Measurements from ENCODE around the gene PCCA. TPM values are rescaled to one million over a fixed set of nuclear protein-coding genes. Genes with fewer than 3 reads are reported as not detected.

Gene PCCA
- total RNA-seq, 1 donor from 2014 or later: 15.3 TPM

- CTCF ChIA-PET: no interaction called here
- ATAC-seq (ENCODE audit: low read depth): no peak
- no peak overlapping the region for H3K4me3 Mint-ChIP-seq
- no peaks in the 10 kb centered on the region for H3K4me1 Mint-ChIP-seq
- POLR2A ChIA-PET: no interaction called here
- intact Hi-C loops (cut with micrococcal nuclease): no loop called here
- H3K9me3 Mint-ChIP-seq: no peaks in the 10 kb centered on the region
- peaks cover 4% of the 10 kb centered on the region for H3K27me3 Mint-ChIP-seq
- H3K27ac Mint-ChIP-seq: no peak overlapping the region
- TF ChIP-seq, protein P1, sequence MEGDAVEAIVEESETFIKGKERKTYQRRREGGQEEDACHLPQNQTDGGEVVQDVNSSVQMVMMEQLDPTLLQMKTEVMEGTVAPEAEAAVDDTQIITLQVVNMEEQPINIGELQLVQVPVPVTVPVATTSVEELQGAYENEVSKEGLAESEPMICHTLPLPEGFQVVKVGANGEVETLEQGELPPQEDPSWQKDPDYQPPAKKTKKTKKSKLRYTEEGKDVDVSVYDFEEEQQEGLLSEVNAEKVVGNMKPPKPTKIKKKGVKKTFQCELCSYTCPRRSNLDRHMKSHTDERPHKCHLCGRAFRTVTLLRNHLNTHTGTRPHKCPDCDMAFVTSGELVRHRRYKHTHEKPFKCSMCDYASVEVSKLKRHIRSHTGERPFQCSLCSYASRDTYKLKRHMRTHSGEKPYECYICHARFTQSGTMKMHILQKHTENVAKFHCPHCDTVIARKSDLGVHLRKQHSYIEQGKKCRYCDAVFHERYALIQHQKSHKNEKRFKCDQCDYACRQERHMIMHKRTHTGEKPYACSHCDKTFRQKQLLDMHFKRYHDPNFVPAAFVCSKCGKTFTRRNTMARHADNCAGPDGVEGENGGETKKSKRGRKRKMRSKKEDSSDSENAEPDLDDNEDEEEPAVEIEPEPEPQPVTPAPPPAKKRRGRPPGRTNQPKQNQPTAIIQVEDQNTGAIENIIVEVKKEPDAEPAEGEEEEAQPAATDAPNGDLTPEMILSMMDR (IDR thresholded peaks at IDR 0.05): no peak
- no peak for DNase-seq
- no peaks in the 10 kb centered on the region for H3K36me3 Mint-ChIP-seq (ENCODE audit: low read depth)
Observed at GRCh38 chr13:100051070-100051469, 37.8 kb upstream of the PCCA start.

DNA sequence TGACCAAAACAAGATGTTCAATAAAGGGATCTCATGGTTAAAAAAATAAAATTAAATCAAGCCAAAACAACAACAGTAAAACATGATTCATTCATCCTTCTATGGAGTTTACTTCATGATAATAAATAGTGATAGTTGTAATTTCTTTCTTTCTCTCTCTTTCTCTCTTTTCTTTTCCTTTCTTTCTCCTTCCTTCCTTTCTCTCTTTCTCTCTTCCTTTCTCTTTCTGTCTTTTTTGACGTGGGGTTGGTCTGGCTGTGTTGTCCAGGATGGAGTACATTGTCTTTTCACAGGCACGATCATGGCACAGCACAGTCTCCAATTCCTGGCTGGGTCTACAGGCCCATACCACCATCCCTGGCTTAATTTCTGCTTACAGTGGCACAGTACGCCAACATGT, 29.1 kb upstream of the PCCA start:
- ATAC-seq (ENCODE audit: low read depth): no peak
- POLR2A ChIA-PET: no interaction called here
- intact Hi-C loops (cut with micrococcal nuclease): no loop called here
- DNase-seq: no peak
- Mint-ChIP-seq H3K27ac (no peak overlapping the region), H3K36me3 (ENCODE audit: low read depth) (no peaks in the 10 kb centered on the region), H3K9me3 (peaks cover 2% of the 10 kb centered on the region), H3K4me3 (no peak overlapping the region), H3K4me1 (no peaks in the 10 kb centered on the region), H3K27me3 (peaks cover 17% of the 10 kb centered on the region)
- TF ChIP-seq, protein P1 (IDR thresholded peaks at IDR 0.05): no peak
- CTCF ChIA-PET: no interaction called here

GRCh38 chr13:100063333-100063732, 25.6 kb upstream of the PCCA start:
- Mint-ChIP-seq H3K27me3 (peaks cover 17% of the 10 kb centered on the region), H3K9me3 (peaks cover 2% of the 10 kb centered on the region), H3K27ac (no peak overlapping the region), H3K4me1 (no peaks in the 10 kb centered on the region), H3K36me3 (ENCODE audit: low read depth) (no peaks in the 10 kb centered on the region), H3K4me3 (no peak overlapping the region)
- TF ChIP-seq, protein P1 (IDR thresholded peaks at IDR 0.05): no peak
- CTCF ChIA-PET: no interaction called here
- POLR2A ChIA-PET: no interaction called here
- ATAC-seq (ENCODE audit: low read depth) (no peak), DNase-seq (no peak)
- intact Hi-C loops (cut with micrococcal nuclease): no loop called here

- Mint-ChIP-seq H3K27ac (no peak overlapping the region), H3K4me3 (no peak overlapping the region), H3K4me1 (no peaks in the 10 kb centered on the region), H3K36me3 (ENCODE audit: low read depth) (no peaks in the 10 kb centered on the region), H3K27me3 (peaks cover 17% of the 10 kb centered on the region), H3K9me3 (peaks cover 2% of the 10 kb centered on the region)
- no peak for ATAC-seq (ENCODE audit: low read depth)
- intact Hi-C loops (cut with micrococcal nuclease): no loop called here
- no peak for DNase-seq
- POLR2A ChIA-PET: no interaction called here
- CTCF ChIA-PET: no interaction called here
- TF ChIP-seq, protein P1 (IDR thresholded peaks at IDR 0.05): no peak
Observed at GRCh38 chr13:100063906-100064305, 25.0 kb upstream of the PCCA start.

- intact Hi-C loops (cut with micrococcal nuclease): no loop called here
- no peak for DNase-seq
- CTCF ChIA-PET: no interaction called here
Observed at GRCh38 chr13:100068133-100068931, 20.6 kb upstream of the PCCA start.

More at GRCh38 chr13:100068133-100068931, 20.6 kb upstream of the PCCA start:
- Mint-ChIP-seq H3K4me3 (no peak overlapping the region), H3K9me3 (no peaks in the 10 kb centered on the region), H3K36me3 (ENCODE audit: low read depth) (no peaks in the 10 kb centered on the region), H3K4me1 (no peaks in the 10 kb centered on the region), H3K27me3 (peaks cover 1% of the 10 kb centered on the region), H3K27ac (no peak overlapping the region)
- no peak for ATAC-seq (ENCODE audit: low read depth)
- POLR2A ChIA-PET: no interaction called here
- TF ChIP-seq, protein P1 (IDR thresholded peaks at IDR 0.05): no peak
